Ishikawa (cell line): Measurements from ENCODE around the gene RMP24.

ENCODE experiments used
- CEBPB ChIP-seq: IDR thresholded peaks from 2 replicates; pipeline ENCODE4 v1.6.1; 2012
- CREB1 ChIP-seq: IDR thresholded peaks from 2 replicates; pipeline ENCODE4 v1.6.1; 2012; ENCODE audit warnings: low read depth
- EGR1 ChIP-seq: IDR thresholded peaks from 2 replicates; pipeline ENCODE4 v1.6.1; 2012
- EP300 ChIP-seq: IDR thresholded peaks from 2 replicates; pipeline ENCODE4 v1.6.1; 2012; ENCODE audit warnings: borderline replicate concordance
- FOXM1 ChIP-seq: IDR thresholded peaks from 2 replicates; pipeline ENCODE4 v1.6.1; 2012; ENCODE audit warnings: low read depth, borderline replicate concordance
- NFIC ChIP-seq: IDR thresholded peaks from 2 replicates; pipeline ENCODE4 v1.6.1; 2012
- RAD21 ChIP-seq: IDR thresholded peaks from 2 replicates; pipeline ENCODE4 v1.6.1; 2012; ENCODE audit warnings: low read depth
- YY1 ChIP-seq: IDR thresholded peaks from 2 replicates; pipeline ENCODE4 v1.6.1; 2012; ENCODE audit warnings: low read depth
- TF ChIP-seq, protein P1 (sequence below): IDR thresholded peaks from 2 replicates; pipeline ENCODE4 v1.6.1; 2012

DNA sequence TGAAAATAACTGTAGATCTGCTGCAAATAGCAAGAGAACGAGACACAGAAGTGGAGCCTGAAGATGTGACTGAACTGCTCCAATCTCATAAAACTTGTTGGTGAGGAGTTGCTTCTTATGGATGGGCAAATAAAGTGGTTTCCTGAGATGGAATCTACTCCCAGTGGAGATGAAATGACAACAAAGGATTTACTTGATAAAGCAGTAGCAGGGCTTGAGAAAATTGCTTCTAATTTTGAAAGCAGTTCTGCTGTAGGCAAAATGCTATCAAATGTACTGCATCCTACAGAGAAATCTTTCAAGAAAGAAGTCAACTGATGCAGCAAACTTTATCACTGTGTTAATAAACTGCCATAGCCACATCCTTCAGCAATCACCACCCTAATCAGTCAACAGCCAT lies 50.9 kb downstream of the RMP24 start:
- TF ChIP-seq FOXM1 (no peak), CEBPB (no peak), RAD21 (no peak), EGR1 (no peak), CREB1 (no peak), EP300 (no peak), YY1 (no peak), NFIC (no peak)
- TF ChIP-seq, protein P1, sequence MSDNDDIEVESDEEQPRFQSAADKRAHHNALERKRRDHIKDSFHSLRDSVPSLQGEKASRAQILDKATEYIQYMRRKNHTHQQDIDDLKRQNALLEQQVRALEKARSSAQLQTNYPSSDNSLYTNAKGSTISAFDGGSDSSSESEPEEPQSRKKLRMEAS, result no peak
